H1 (cell line): ENCODE results near the gene NT5DC3.

Experiments used
- ATF3 ChIP-seq: IDR thresholded peaks from 2 replicates; pipeline ENCODE4 v1.6.1; 2011; ENCODE audit warnings: low read depth, mild to moderate bottlenecking, low read length; ENCODE audit not compliant: insufficient read depth
- CTCF ChIP-seq, 3 experiments: IDR thresholded peaks; 1 replicate in 2 of 3; 2 replicates in 1 of 3; pipeline versions ENCODE4 v1.5.1 to v1.6.1; 2011; ENCODE audit warnings: low read length in 3 of 3, mild to moderate bottlenecking in 3 of 3, inconsistent platforms in 2 of 3, low read depth in 1 of 3, moderate library complexity in 1 of 3; ENCODE audit not compliant: insufficient read depth in 1 of 3; ENCODE audit errors: control extremely low read depth in 1 of 3
- GABPA ChIP-seq: IDR thresholded peaks from 2 replicates; pipeline ENCODE4 v1.6.1; 2011; ENCODE audit warnings: mild to moderate bottlenecking, low read length, moderate library complexity, borderline replicate concordance; ENCODE audit not compliant: insufficient read depth
- NRF1 ChIP-seq: IDR thresholded peaks from 2 replicates; pipeline ENCODE4 v1.6.1; 2011; ENCODE audit warnings: mild to moderate bottlenecking, low read depth, low read length, improper control_type of control experiment
- POLR2A ChIP-seq, 2 experiments: IDR thresholded peaks; 1 replicate in 1 of 2; 2 replicates in 1 of 2; pipeline ENCODE4 v1.6.1; 2011; ENCODE audit warnings: low read depth in 2 of 2, low read length in 2 of 2, mild to moderate bottlenecking in 2 of 2; ENCODE audit errors: control extremely low read depth in 1 of 2
- RXRA ChIP-seq: IDR thresholded peaks from 2 replicates; pipeline ENCODE4 v1.6.1; 2011; ENCODE audit warnings: low read depth, mild to moderate bottlenecking, low read length, moderate library complexity; ENCODE audit not compliant: insufficient read depth
- SRF ChIP-seq: IDR thresholded peaks from 2 replicates; pipeline ENCODE4 v1.6.1; 2011; ENCODE audit warnings: mild to moderate bottlenecking, low read depth, low read length, moderate library complexity

- TF ChIP-seq CTCF (IDR thresholded peaks at IDR 0.05; ENCODE audit: control extremely low read depth in 1 of 3, insufficient read depth in 1 of 3, low read depth in 1 of 3, low read length in 3 of 3) (no peak), ATF3 (no peak), SRF (no peak), POLR2A (IDR thresholded peaks at IDR 0.05; ENCODE audit: control extremely low read depth in 1 of 2, low read depth in 2 of 2, low read length in 2 of 2) (no peak), NRF1 (no peak), RXRA (no peak), GABPA (no peak)
Measured at GRCh38 chr12:103799857-103800771, 40.9 kb downstream of the NT5DC3 start.
